Measurements from ENCODE around the gene OLFM2.
"Not testable (repeated sequence)": the region's sequence is repeated elsewhere in the genome, so short reads cannot be mapped to it uniquely, and the experiment has no call there.

The OLFM2 gene

DNA sequence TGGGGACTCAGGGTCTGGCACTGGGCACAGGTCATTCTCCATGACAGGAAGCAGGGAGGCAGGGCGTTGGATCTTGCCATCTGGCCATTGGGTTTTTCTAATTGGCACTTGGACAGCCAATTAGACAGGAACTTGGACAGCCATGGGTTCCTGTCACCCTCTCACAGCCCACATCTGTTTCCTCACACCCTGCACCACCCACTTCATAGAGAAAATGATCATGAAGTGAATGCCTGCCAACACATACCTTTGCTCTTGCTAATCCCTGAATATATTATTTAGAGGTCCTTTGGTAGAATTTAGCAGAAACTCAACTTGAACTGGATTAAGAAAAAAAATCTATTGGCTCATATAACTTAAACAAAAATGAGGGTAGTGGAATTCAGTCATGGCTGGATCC lies 4.9 kb upstream of the OLFM2 start:
- DNase-seq = no peak

GRCh38 chr19:9940778-9941177 lies 4.5 kb upstream of the OLFM2 start:
- DNase-seq = no peak

DNA sequence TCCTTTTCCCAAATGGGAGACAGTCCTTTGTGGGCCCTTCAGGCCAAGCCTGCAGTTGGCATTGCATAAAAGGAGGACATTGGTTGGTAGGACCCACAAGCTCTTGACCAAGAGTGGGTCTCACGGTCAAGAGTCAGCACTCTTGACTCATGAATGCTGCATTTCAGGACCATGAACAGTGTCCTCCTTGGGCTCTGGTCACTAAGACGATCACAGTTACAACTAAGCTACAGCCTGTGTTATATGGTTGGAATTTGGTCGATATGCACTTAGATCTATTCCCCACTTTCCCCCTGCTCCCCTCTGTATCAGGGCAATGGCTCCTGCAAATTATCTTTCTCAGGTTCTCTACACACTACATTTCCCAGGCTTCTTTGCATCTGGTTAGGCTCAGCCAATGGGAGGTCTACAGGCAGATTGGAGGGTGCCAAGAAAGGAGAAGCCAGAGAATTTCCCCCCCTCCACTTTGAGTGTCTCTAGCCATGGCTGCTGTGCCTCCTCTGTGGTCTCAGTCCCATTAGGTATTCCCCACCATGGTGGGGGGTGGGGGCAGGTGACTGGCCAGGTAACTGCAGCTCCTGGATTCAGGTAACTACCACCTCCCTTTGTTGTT lies 3.1 kb upstream of the OLFM2 start:
- no peak for DNase-seq

GRCh38 chr19:9937001-9937411 lies 691 bp upstream of the OLFM2 start:
- no peak for DNase-seq

DNA sequence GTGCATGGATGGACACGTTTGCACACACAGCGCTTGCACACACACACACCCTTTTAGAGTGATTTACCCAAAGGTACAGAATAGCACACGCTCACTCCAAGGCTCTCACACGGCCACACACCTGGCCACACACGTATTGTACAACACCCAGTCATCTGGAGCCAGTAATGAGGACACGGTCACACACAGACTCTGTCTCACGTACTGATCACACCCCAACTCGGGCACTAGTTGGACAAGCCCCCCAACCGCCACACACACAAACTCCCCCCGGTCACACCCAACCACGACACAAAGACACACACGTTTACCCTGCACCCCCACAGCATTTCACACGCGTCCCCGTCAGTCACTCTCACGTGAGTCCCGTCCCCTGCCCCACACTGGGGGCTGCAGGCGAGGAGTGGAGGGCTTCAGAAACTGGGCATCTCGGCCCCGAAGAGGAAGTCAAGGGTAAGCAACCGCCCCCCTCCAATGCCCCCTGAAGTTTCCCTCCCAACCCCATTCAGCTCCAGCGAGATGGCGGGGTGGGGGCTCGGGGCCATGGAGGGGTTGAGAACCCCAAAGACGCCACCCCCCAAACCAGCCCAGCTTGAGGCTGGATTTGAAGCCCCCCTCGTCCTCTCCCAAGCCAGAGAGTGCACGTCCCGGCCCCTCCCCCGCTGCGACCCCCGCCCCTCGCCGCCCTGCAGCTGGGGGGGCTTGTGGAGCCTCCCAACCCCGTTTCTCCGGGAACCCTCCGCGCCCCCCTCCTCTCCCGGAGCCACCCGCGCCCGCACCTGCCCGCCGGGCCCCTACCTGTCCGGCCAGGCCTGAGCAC lies 599 bp downstream of the OLFM2 start:
- DNase-seq = no peak

GRCh38 chr19:9934132-9934950 lies 2.0 kb downstream of the OLFM2 start:
- peak; percentile 86 for DNase-seq

DNA sequence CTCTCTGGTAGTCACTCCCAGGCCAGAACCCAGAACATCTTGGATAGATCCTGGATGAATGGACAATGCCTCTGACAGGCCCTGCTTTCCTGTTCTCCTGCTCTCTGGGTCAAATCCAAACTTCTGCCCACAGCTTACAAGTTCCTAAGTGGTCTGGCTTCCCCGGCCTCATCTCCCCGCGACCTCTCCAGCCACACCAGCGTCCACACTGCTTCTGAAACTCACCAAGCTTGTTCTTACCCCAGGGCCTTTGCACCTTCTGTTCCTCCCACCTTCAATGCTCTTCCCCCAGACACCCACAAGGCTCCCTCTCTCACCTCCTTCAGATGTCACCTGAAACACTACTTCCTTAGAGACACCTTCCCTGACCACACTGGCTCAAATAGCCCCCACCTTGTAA lies 3.5 kb downstream of the OLFM2 start:
- DNase-seq = no peak

DNA sequence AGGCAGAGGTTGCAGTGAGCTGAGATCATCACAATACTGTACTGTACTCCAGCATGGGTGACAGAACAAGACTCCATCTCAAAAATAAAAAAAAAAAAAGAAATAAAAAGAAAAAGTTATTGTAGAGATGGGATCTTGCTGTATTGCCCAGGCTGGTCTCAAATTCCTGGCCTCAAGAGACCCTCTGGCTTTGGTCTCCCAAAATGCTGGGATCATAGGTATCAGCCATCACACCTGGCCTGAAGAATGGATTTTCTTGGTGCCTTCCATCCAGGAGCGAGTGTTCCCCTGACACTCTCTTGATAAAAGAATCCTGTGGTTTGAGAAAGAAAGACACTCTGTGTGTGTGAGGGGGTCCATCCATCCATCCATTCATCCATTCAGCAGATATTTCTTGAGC lies 4.7 kb downstream of the OLFM2 start:
- no peak for DNase-seq

DNA sequence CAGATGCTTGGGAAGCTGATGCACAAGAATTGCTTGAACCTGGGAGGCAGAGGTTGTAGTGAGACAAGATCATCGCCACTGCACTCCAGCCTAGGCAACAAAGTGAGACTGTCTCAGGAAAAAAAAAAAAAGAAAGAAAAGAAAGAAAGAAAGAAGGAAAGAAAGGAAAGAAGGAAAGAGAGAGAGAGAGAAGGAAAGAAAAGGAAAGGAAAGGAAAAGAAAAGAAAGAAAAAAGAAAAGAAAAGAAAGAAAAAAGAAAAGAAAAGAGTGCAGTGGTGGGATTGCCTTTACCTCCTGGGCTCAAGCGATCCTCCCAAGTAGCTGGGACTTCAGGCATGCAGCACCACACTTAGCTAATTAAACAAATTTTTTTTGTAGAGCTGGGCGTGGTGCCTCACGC lies 12.9 kb downstream of the OLFM2 start:
- DNase-seq = no peak

DNA sequence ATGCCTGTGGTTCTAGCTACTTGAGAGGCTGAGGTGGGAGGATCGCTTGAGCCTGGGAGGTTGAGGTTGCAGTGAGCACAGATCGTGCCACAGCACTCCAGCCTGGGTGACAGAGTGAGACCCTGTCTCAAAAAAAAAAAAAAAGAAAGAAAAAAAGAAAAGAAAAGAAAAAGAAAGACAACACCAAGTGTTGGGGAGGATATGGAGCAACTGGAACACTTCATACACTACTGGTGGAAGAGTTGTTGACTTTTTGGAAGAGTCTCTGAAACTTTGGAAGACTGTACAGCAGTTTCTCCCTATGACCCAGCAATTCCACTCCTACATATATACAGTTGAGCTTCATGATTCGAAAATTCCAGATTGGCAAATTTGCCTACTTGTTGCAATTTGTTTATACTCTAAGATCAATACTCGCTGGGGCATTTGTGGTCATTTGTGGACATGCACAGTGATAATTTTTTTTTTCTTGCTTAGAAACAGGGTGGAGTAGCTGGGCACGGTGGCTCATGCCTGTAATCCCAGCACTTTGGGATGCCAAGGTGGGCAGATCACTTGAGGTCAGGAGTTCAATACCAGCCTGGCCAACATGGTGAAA lies 13.4 kb downstream of the OLFM2 start:
- not testable (repeated sequence) for DNase-seq

GRCh38 chr19:9917321-9917720 lies 19.0 kb downstream of the OLFM2 start:
- peak; percentile 79 for DNase-seq

- no peak for DNase-seq
Measured at GRCh38 chr19:9916719-9917118, 19.6 kb downstream of the OLFM2 start.

DNA sequence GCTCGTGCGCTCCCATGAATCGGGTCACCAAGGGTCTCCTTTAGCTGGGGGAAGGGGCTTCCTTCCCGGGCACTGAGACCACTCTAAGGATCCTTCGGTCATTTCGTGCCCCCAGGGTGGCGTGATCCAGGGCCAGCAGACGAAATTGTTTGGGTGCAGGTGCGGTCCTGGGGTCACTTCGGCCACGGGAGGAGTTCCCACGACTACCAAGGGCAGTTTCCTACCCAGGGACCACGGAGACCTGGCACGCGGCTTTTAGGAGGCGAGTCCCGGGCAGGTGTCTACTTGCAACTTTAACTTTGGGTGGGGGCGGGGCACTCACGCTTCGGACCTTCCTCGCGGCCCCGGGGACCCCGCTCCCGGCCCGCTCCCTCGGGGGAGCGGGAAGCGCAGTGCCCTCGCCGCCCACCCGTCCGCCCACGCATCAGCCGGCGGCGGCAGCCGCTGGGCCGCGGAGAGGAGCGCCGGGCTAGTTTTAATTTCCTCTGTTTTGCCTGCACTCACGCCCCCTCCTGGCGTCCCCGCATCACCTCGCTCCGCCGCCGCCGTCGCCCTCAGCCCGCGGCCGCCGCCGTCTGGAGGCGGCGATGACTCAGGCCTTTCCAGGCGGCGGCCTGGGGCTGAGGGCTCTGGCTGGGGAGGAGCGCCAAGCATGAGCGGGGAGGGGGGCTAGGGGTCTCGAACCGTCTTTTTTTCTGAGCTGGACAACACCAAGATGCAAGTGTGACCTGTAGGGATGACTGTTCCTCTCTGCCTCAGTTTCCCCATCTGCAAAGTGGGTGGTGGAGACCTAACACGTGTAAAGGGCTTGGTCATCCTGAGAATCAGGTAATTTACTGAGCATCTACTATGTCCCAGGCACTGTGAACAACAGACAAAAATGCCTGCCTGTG lies 21.8 kb downstream of the OLFM2 start:
- DNase-seq = peak; percentile 94

- DNase-seq = no peak
Measured at GRCh38 chr19:9914001-9914314, 22.4 kb downstream of the OLFM2 start.

DNA sequence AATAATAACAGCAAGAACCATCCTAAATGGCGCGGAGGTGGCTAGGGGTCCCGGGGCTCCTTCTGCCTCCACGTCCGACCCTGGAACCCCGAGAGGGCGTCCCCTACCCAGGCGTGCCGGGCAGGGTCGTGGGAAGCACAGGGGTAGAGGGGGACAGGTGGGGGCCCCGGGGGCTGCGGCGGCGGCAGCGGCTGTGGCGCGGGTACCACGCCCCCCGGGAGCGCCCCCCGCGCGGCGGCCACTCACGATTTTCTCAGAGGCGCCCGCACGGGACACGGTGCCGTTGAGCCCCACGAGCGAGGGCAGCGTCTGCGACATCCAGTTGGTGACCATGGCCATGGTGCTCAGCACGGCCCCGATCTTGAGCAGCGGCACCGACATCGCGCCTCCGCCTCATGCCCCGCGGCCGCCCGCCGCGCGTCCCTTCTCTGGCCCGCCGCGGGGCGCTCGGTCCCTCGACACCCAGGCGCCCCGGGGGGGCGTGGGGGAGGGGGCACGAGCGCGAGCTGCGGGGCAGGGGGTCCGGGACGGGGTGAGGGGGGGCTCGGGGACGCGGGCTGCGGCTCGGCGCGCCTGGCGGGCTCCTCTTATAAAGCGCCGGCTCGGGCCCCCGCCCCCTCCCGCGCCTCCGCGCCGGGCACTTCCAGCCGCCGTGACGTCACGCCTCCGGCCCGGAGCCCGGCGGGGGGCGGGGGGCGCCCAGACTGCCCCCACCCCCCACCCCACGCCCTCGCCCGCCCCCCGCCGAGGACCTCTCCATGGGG lies 22.9 kb downstream of the OLFM2 start:
- no peak for DNase-seq

DNA sequence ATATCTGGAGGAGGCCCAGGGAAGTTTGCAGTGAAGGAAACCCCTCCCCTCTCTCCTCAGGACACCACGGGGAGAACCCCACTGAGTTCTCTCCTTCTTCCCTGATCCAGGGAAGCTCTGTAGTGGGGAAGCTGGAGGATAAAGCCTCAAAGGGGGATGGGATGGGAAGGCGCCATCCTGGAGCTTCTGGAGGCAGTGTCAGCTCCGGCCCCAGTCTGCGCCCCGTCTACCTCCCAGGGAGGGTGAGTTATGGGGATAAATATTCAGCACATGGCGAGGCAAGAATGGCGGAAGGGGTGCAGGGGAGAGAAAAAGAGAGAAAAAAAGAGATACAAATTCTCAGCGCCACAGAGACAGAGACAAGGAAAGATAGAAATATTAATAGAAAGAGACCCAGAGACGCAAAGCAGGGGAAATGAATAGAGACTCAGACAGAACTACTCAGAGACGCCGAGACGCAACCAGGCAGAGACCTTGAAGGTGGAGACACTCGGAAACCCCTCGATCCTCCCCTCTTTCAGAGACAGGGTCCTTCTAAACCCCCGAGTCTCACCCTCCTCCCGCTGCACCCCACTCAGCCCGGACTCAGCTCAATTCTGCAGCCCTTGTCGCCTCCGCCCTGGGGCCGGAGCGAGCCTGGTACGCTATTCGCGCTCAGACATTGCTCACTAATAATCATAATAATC lies 23.6 kb downstream of the OLFM2 start:
- no peak for DNase-seq

GRCh38 chr19:9911524-9912185 lies 24.7 kb downstream of the OLFM2 start:
- no peak for DNase-seq

- DNase-seq = no peak
Measured at GRCh38 chr19:9910625-9911024, 25.7 kb downstream of the OLFM2 start.

DNA sequence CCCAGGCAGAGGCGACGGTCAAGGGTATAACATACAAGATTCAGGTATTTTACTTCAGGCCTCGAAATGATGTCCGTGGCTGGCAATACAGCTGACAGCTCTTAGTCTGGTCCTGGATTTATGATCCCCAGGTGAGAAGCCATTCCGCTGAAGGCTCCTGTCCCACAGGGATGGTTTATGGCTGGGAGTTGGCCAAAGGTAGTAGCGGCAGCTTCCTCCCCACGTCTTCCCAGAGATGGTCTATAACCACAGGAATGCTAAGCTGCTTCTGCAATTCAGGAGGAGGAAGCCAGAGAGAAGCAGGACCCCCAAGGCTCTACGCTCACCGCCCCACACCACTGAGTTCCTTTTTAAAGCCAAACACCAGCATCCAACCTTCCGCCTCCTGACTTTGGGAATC lies 27.1 kb downstream of the OLFM2 start:
- DNase-seq = no peak

DNA sequence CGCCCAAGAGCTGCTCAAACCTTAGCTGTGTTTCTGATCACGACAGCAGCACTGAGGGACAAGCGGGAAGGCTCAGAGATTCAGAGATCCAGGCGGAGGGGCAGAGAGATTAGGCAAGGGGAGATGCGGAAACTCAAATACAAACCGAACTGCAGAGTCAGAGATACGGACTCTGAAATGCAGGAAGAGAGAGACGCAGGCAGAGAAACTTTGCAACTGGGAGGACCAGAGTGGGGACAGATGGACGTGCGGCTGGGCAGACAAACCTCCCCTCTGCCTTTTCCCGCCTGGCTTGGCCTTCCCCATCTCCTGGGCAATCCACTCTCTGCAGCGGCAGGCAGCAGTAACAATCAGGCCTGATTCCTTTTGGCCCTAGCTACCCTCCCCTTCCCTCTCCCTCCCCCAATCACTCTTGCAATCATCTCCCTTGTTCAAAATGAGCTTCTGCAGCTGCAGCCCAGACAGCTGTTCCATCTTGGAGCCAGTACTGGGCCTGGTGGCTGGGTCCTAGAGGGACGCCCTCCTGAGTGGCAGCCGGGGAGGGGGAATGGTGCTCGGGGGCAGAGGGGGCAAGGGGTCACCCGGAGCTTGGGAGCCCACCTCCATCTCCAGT lies 29.7 kb downstream of the OLFM2 start:
- no peak for DNase-seq
